ENCODE results near the gene KLF13.

Gene KLF13

GRCh38 chr15:31326156-31326874 lies at the start of gene KLF13:
KLF13 (plus strand) TSS chr15:31326835; CDS start chr15:31327213, 378 bp downstream.
- peak; percentile 100 for DNase-seq

- DNase-seq = no peak
These were observed 49.1 kb upstream of the KLF13 start for GRCh38 chr15:31277335-31278060.

- no peak for DNase-seq
These were observed 48.6 kb upstream of the KLF13 start for GRCh38 chr15:31278061-31278445.

- DNase-seq = no peak
These were observed 48.0 kb upstream of the KLF13 start for GRCh38 chr15:31278544-31279220.

DNA sequence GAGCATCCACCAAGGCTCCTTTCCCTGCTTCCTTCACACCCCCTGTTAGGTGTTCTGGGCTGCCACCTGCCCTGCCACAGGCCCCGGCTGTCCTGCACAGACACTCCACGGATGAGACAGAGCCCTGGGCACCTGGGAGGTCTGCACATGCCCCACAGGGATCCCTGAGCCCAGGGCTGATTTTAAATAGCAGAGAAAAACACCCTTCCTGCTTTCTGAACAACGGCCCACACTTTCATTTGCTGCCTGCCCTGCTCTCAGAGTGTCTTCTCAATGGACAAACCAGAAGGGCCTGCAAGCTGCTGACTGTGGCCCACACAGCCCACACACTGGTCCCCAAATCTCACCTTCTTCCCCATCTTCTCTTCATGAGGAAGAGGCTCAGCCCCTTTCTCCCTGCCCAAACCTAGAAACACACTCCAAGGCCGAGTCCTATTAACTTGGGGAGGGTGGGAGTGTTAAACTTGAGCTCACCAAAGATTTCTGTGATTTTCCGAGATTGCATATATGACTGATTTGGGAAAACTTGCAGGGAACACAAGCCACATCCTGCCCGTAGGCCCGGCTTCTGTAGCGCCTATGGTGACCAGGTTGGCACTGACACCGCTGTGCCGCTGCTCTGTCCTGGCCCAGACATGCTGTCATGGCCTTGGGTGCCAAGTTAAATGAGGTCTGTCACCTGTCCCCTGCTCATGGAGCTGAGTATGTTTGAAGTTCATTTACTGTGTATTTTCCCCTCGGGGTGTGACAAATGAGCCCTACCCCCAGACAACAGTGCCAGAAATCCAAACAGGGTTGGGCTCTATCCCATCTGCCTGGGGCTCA lies 47.2 kb upstream of the KLF13 start:
- DNase-seq = no peak

DNA sequence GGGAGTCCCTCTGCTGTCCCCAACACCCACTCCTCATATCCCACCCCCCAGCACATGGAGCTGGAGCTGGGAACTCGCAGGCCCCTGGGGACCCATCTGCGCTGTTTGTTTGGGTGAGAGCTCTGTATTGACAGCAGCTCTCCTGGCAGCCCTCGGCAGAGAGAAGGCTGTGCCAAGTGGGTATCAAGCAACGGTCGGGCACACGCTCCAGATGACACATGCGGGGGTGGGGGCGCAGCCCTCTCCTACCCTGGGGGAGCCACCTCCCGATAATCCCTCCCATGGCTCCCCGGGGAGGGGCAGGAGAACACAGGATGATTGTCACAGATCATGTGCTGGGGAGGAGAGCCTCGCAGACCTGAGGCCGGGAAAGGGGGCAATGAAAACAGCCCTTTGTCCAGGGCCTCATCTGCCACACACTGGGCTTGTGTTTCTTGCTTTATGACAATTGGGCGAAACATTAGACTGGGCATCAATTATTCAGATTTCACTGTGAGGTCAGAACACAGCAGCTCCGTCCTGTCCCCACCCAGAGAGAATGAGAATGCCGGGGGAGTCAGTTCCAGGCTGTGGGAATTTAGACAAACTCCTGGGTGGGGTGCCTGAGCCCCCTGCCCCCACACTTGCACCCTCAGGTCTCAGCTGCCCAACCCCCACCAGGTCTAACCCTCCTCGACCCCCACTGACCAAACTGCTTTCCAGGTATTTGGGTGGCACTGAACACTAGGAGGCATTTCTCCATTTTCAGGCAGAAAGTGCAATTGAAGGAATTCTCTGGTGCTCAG lies 46.4 kb upstream of the KLF13 start:
- DNase-seq = no peak

DNA sequence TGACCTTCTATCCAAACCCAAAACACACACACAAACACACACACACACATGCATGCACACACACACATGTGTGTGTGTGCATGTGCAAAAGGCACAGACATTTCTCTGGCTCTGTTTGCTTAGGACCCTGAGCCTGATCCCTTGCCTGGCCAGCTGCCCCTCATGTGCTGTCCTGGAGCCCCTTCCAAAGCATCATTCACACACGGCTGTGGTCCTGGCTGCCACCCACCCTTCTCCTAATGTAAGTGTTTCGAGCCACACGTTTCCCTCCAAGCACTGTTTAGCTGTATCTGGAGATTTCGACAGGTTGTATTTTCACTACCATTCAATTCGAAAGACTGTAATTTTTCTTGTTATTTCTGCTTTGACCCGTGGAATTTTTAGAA lies 45.8 kb upstream of the KLF13 start:
- DNase-seq = no peak

- no peak for DNase-seq
These were observed 43.6 kb upstream of the KLF13 start for GRCh38 chr15:31283043-31283442.

DNA sequence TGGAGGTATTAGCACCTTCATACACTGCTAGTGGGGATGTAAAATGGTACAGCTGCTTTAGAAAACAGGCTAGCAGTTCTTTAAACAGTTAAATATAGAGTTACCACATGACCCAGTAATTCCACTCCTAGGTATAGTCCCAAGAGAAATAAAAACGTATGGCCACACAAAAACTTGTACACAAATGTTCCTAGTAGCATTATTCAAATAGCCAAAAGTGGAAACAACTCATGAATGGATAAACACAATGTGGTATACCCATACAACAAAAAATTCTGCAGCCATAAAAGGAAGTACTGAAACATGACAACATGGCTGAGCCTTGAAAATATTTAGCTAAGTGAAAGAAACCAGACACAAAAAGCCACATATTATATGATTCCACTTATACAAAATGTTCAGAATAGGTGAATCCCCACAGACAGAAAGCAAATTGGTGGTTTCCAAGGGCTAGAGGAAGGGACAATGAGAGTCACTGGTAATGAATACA lies 40.8 kb upstream of the KLF13 start:
- DNase-seq = no peak

DNA sequence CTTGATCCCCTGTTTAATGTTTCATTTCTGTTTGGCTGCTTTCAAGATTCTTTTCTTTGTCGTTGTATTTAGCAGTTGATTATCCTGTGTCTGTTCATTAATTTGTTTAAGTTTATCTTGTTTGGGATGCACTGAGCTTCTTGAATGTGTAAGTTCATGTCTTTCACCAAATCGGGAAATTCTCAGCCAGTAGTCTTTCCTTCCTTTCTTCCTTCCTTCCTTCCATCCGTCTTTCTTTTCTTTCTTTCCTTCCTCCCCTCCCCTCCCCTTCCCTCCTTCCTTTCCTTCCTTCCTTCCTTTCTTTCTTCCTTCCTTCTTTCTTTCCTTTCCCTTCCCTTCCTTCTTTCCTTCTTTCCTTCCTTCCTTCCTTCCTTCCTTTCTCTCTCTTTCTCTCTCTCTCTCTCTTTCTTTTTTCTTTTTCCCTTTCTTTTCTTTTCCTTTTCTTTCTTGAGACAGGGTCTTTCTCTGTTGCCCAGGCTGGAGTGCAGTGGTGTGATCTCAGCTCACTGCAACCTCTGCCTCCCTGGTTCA lies 35.5 kb upstream of the KLF13 start:
- no peak for DNase-seq

- DNase-seq = no peak
These were observed 34.1 kb upstream of the KLF13 start for GRCh38 chr15:31292391-31293015.

DNA sequence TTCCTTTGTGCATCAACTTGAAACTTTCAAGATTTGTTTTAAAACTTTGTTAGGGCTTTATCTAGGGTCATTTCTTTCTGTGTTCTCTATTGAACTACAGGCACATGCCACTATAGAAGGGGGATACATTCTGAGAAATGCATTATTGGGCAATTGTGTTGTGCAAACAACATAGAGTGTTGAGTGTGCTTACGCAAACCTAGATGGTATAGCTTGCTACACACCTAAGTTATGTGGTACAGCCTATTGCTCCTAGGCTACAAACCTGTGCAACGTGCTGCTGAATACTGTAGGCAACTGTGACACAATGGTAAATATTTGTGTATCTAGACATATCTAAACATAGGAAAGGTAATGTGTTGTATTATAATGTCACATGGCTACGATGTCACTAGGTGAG lies 33.0 kb upstream of the KLF13 start:
- no peak for DNase-seq

GRCh38 chr15:31294067-31294466 lies 32.6 kb upstream of the KLF13 start:
- no peak for DNase-seq

DNA sequence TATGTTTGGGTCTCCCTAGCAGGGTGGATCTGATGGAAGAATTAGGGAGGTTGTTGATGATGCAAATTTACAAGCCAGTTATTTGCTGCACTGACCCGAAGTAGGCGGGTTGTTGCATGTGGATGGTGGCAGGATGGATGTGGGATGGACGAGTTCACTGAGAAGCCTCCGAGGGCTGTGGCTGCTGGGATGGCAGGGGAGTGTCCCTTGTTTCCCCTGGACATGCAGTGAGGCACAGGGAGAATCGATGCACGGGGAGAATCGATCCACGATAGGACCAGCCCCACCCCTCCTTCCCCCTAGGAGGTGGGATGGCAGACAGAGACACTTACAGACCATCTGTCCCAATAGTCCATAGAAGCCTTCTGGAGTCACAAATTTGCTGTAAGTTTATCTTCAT lies 31.0 kb upstream of the KLF13 start:
- DNase-seq = no peak

- DNase-seq = no peak
These were observed 30.4 kb upstream of the KLF13 start for GRCh38 chr15:31296219-31296645.

DNA sequence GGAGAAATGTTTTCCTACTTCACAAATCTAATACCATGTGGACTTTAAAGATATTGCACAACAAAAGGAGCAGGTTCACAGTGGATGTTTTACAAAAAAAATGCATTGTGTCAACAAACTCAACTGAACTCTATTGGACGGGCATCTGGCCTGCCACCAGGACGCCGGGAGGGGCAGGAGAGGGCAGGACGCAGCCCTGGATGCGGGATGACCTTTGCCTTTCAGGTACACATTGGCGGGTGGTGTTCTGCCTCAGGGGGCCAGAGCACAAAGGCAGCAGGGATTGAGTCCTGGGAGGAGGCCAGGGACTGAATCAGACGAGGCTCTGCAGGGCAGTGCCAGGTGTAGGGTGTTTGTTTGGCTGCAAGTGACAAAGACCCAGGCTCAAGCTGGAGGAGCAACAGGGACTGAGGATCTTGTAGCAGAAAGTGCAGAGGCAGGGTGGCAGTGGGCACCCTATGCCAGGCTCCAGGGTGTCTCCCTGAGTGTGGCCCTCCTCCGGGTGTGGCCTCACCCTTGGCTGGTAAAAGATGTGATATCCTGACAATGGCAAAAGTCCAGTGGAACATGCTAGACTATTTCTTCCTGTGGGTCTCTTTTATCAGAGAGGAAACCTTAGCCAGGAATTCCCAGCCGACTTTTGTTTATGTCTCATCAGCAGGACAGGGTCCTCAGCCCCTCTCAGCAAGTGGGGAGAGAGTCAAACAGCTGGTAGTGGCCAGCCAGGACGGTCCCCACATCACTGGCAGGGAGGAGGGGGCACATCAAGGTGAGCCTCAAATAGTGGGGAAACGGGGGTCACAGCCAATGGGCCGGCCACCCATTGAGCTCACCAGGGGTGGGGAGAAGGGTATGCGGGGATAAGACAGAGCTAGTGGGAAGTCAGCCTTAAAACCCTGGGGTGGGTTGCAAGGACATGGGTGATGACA lies 29.7 kb upstream of the KLF13 start:
- no peak for DNase-seq

GRCh38 chr15:31297575-31298456 lies 28.8 kb upstream of the KLF13 start:
- DNase-seq = no peak

- no peak for DNase-seq
These were observed 27.9 kb upstream of the KLF13 start for GRCh38 chr15:31298707-31299172.

DNA sequence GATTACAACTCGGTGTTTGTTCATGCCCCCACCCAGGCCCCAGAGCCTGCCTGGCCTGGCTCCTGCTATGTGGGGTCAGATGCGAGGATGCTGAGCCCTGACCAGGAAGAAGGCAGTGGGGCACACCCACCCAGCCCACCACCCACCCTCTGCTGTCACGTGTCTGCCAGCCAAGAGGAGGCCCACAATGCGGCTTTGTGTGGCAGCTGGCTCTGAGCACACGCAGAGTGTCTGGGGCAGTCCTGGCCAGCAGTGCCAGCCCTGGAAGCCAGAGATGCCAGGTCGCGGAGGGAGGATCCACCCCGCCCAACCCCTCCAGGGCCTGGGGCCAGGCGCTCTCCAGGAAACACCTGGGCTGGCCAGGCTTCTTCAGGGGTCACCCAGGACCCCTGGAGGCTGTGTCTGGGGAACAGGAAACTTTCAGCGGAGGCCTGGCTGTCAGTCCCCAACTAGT lies 26.4 kb upstream of the KLF13 start:
- no peak for DNase-seq

Data from activated effector memory CD4-positive, alpha-beta T cell treated with Interleukin-2 at 50 U/mL for 16 hours (primary cell).